HG03457 (cell line): Measurements from ENCODE around the gene PADI1.

ENCODE experiments used
- ATAC-seq: cut with Tn5 transposase; IDR thresholded peaks from one replicate; pipeline ENCODE4 v1.9.1; 2021; ENCODE audit warnings: moderate number of reproducible peaks; ENCODE audit not compliant: unreplicated experiment

PADI1 gene

DNA sequence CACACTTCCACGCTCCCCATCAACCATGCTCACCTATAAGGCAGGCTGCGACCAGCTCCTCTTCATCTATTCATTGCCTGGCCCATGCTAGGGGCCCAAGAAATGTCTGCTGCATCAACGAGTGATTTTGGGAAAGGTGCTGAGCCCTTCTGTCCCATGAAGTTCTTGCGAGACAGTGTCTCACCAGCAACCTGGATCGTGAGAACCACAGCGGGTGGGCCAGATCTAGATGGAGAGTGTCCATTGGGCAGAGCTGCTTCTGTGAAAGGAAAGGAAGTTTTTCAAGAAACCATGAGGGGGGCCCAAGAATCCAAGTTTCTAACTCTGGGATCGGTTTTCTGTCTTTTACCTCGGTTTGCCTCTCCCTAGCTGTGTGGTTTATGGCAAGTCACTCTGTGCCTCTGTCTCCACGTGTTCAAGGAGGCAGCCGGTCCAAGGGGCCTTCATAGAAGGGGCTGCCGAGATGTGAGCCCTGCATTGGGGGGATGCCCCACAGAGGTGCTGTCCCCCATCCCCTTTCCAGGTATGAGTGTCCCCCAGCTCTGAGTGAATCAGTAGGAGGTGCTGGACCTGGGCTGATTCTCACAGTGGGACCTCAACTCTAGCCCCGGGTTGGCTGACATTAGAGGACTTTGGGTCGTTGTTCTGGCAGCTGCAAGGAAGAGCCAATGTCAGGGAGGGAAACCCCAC is 8.3 kb upstream of the PADI1 start:
- ATAC-seq, result no peak

DNA sequence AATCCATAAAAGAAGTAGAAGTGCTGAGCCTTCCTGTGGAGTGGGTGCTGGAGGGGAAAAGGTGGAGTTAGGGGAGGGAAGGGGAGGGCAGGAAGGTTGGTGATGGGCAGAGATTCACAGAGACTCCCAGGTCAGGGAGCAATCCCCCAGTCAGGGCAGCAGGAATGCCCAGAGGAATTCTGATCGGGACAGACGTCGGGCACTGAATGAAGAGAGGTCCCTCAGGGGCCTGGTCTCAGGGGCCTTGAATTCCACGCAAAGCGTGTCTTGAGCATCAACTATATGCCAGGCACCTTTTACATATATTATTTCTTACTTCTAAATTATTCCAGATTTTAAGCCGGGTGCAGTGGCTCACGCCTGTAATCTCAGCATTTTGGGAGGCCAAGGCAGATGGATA is 7.2 kb upstream of the PADI1 start:
- no peak for ATAC-seq

DNA sequence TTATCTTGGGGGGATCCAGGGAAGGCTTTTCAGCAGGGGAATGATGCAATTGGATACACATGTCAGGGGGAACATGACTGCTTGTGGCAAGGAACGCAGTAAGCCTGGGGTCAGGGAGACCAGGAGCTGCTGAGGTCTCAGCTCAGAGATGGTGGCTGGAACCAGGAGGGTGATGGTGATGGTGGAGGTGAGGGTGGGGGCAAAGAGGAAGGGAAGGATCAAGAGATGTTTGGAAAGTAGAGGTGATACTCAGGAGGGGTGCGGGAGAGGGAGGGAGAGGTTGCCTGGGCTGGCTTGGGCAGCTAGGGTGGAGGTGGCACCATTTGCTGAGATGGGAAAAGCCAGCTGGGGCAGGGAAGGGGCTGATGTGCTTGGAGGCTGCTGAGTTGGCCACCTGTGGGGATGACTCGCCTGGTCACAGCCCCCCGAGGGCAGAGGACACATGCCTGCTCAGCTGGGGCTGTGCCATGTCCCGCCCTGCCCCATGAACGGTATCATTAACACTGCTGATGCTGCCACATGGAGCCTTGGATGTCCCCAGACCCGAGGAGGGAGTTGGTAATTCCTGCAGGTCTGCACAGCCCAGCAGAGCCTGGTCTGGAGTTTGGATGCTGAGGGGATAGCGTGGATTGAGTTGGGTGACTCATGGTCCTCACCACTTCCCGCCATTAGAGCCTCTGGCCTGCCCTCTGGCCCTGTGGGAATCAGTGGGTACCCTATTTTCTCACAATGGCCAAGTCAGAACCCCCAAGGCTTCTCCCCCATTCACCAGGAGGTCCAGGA is 6.3 kb upstream of the PADI1 start:
- no peak for ATAC-seq

DNA sequence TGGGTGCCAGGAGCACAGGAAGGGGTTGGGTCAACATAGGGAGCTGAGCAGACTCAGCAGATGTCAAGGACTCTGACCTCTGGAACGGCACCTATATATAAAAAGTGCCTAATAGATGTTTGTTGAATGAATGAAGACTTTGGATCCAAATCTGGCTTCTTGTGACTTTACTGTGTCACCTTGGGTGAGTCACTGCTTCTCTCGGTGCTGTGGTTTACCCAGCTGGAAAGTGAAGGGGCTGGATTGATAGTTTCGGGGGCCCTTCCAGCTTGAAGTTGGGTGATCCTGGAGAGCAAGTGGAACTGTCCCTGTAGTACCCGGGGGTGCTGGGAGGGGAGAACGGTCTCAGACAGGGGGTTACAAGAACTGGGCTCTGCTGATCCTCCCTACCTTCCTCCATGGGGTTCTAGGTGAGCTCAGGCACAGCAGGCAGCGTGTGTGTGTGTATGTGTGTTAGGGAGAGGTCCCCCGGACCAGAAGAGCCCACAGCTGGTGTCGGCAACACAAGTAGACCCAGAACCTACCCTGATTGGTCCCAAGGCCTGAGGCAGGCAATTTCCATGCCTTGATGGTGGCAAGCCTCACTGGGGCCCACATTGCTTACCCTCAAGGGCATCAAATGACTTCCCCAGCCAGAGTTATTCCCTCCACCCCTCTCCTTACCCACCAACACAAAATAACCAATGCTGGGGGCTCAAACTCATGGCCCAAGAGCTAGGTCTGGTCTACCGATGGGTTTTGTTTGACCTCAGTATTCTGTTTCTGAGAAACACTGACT is 5.5 kb upstream of the PADI1 start:
- no peak for ATAC-seq

DNA sequence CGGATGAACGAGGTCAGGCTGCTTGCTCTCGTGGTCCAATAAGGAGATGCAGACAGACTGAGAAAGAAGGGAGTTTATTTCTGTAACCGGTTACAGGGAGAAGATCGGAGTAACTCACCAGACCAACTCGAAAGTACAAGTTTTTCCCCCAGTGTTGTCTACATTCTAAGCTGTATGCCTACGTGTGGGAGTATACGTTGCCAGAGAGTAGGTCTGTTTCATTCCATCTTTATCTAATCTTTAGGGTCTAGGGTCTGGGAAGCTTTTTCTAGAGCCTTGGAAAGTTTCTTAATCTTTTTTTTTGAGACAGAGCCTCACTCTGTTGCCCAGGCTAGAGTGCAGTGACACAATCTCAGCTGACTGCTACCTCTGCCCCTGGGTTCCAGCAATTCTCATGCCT is 4.7 kb upstream of the PADI1 start:
- no peak for ATAC-seq

DNA sequence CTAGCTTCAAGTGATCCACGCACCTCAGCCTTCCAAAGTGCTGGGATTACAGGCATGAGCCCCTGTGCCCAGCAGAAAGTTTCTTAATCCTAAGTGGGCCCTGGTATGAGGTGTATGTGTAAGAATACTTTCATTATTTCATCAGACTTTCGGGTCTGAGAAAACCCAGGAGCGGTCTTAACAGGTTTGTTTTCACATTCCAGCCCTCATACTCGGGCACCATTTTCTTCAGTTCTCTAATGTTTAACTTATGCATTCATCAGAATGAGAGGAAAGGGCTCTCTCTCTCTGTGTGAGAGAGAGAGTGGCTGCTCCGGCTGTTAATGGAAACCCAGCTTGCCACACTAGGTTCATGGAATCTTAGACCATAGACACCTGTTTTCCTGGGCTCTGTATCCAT is 4.2 kb upstream of the PADI1 start:
- no peak for ATAC-seq

DNA sequence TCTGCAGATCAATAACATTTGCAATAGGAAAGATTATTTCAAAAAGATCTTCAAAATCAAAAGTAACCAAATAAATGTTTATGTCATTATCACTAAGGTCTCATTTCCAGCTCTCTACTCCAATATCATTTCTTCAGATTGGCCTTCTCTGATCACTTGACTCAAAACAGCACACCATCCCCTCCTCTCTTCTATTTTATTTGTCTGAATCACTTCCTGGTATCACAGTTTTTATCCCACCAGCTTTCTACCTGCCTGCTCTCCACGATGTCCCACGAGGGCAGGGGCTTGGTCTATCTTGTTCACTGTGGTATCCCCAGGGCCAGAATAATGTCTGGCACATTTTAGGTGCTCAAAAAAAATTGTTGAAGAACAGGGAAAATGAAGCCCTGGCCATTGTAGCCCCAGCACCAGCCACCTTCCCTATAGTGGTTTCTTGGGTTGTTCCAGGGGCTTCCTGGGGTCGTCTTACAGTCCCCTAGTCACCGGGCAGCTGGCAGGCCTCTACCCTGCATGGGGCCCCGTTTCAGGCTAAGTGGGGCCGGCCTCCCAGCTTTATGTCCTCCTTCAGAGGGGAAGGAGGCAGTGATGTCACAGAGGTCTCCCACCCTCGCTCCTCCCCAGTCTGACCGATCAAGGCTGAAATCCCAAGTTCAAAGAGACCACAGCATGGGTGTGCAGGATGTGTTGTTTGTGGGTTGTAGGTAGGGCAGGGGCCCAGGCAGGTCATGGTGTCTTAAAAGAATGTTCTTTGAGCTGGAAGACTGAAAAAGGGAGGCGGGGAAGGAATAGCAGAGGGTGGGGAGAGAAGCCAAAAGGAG is 3.5 kb upstream of the PADI1 start:
- no peak for ATAC-seq

DNA sequence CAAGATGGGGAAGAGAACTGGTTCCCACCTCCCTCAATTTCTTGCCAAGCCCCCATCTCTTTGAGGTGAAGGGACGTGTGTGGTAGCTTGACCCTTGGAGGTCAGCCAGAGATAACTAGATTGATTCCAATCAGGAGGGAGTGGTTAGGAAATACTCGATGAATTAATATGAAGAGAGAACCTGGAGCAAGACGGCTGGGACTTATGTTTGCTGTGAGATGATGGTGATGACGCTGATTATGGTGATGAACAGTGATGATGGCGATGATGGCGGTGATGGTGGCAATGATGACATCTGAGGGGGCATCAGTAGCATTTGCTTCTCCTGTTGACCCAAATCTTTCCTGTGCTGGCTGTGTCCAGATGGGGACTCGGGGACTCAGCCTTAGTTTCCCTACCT is 724 bp downstream of the PADI1 start:
- no peak for ATAC-seq

DNA sequence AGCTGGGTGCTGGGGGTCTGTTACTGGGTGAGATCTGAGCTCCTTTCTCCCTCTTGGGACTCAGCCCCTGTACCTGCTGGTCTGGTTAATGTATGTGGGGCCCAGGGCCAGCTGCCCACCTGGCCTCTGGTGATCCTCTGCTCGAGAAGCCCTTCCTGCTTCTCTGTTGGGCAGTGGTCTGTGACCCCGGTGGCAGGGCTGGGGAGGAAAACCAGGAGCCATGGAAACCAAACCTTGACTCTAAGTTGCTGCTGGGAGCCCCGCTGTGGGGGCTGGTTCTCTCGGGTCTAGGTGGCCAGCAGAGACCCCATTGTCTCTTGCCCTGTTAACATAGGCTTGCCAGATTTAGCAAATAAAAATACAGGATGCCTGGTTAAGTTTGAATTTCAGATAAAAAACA is 1.3 kb downstream of the PADI1 start:
- no peak for ATAC-seq

DNA sequence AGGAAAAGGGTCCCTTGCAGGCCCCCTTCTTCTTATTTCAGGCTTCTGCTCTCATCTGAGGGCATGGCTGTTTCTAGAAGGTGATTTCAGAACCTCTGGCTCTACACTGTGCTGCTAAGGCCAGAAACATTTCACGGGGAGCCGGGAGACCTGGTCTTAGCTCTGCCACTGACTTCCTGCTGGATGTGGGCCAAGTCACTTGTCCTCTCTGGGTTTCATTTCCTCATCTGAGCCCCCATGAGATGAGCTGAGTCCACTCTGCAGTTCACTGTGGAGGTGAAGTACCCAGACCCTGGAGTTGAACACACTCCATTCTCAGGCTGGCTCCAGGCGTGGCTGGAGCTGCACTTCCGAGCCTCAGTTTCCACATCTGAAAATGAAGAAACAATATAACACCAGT is 2.1 kb downstream of the PADI1 start:
- no peak for ATAC-seq

DNA sequence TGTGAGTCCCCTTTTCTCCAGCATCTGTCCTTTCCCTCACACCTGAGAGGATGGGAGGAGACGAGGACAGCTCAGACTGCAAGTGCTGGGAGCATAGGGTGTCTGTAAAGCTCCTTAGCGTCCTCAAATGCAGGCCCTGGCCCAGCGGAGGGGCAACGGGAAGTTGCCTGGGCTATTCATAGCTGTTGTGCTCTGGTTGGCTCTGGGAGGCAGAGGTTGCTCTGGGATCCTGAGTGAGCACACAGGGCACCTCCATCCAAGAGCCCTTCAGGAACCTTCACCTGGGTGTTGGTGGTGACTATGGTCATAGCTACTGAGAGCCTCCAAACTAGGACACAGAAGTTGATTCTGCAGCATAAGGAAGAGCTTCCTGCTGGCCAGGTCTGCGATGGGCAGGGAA is 2.6 kb downstream of the PADI1 start:
- ATAC-seq, result no peak

DNA sequence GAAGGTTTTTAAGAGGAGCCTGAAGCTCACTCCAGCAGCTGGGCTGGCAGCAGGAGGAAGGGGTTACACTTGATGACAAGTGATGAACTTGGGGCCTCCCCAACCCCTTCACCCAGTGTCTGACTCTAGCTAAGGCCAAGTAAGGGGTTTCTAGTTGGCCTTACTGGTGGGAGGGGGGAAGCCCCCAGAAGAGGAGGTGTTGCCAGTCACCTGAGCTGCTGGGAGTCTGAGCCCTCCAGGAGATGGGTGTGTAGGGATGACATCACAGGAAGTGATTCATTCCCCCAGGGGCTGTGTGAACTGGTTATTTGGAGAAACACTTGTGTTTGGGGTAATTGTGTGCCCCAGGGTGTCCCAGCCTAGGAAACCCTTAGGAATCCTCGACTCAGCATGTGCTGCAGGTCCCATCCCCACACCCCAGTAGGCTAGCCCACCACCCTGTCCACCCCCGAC is 3.1 kb downstream of the PADI1 start:
- ATAC-seq, result no peak

DNA sequence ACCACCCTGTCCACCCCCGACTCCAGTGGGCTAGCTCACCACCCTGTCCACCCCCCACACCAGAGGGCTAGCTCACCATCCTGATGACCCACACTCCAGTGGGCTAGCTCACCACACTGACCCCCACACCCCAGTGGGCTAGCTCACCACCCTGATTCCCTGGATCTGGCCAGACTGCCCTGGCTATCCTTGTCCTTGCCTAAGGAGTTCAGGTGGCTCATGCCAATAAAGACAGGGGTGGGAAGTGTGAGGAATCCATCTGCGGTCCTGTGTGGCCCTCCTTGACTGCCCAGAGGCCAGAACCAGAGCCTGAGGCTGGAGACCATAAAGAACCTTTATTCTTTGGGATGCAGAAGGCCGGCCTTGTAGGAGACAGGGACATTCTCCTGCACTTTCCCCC is 3.6 kb downstream of the PADI1 start:
- no peak for ATAC-seq

DNA sequence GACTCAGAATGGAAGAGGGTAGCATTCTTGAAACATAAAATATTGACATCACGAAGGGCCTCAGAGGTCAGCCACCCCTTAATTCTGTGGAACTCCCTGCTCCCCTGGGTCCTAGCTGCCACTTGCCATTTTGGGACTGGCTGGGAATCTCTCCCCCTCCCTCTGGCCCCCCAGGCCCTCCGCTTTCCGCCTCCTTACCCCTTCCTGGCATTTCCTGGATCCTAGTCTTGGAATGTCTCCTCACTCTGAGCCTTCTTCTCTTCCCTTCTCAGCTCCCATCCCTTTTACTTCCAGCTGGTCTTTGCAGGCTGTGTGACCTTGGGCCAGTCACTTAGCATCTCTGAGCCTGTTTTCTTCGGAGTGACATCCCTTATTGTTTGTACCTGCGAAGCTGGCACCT is 4.5 kb downstream of the PADI1 start:
- no peak for ATAC-seq

DNA sequence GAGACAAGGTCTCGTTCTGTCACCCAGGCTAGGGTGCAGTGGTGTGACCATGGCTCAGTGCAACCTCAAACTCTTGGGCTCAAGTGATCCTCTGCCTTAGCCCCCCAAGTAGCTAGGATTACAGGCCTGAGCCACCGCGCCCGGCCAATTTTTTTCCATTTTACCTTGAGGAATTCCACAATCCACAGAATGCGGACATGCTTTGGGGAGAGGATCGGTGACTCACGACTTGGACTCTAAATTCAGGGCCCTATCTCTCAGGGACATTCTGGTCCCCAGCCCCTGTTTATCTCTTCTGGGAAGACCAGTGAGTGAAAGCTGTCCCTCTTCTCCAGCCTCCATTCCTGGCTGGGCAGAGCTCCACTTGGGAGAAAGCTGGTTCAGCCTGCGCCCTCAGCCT is 5.2 kb downstream of the PADI1 start:
- no peak for ATAC-seq

DNA sequence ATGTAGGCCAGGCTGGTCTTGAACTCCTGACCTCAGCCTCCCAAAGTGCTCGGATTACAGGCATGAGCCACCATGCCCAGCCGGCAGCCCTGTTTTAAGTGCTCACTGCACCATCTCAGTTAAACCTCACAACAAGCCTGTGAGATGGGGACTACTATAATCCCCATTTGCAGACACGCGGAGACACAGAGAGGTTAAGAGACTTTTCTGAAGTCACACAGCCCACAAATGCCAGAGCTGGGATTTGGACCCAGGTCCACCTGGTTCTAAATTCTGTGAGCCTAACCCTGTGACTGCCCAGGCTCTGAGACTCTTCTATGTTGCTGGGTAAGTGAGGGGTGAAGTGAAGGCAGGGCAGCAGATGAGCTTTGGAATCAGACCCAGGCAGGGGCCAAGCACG is 6.4 kb downstream of the PADI1 start:
- no peak for ATAC-seq

DNA sequence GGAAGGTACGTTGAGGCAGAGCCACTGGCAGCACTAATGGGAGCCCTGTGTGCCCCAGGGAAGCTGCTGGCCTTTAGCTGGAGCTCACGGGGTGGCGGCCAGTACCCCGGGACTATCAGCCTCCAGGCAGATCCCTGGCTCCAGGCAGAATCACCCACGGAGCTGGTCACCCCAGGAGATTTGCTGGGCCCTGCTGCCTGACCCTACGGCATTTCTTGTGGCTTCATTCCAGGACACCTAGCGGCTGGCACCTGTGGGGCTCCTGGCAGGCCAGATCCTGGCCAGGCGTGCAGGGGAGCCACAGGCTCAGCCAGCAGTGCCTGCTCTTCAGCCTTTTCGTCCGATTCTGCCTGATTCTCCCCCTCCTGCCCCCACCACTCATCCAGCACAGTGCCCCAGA is 7.1 kb downstream of the PADI1 start:
- no peak for ATAC-seq

DNA sequence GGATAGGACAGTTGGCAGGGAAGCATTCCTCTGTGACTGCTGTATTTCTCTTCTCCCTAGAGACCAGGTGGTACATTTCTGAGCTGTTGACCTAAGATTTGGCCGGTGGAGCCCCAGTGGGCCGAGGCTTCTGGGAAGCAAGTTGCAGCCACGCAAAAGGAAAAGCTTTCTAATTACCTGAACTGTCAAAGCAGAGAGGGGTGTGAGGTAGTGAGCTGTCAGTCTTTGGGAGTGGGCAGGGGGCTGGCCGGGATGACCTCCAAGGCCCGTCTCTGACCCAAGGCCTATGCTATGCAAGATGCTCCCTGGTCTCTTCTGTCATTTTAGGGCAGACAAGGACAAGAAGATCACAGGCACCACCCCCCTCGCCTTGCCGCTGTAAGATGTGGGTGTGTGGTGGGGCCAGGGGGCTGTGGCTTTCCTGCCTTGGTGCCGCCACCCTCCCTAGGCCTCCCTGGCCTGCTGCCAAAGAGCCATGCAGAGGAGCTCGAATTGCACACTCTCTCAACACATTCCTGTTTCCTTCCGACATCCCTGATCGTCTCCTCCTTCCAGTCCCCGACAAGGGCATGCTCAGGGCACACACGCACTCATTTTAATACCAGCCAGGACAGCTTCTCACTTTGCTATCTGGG is 7.7 kb downstream of the PADI1 start:
- no peak for ATAC-seq

DNA sequence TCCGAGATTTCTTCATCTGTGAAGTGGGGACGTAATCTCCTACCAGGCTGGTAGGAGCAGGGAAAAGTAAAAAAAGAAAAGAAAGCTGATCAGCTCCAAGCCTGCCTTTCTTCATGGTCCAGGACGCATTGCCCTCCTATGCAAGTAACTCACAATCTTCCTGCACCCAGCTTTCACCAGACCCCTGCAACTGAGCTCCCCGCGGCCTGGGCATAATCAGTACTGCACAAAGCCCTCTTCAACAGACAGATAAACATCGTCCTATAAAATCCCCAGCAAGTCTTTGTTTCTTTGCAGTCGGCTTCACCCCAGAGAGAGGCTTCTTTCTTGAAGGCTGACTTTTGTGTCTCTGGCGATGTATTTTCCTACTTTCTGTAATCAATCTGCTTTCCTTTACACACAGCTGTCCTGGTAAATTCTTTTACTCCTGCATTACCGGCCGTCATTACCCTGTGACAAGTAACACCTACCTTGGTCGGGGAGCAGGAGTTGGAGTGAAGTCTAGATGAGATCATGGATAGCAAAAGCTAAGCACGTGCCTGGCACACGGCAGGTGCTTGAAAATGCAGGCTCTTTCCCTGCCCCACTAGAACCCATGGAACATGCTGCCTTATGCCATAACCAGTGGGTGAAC is 8.3 kb downstream of the PADI1 start:
- ATAC-seq, result no peak

DNA sequence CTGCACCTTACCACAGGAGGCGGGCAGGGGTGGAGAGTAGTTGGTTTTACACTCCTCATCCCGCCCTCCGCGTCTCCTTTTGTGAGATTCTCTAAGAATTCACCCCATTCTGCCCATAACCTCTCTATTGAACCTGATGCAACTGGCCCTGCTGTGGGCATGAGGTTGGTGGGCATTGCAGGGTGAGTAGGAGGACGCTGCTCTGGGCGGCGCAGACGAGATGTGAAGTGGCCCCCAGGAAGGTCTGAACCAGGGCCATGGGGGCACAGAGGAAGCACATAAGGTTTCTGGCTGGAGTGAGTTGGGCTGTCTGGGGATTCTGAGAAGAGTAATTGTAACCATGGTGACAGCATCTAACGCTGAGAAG is 8.8 kb downstream of the PADI1 start:
- ATAC-seq, result no peak
